CD8-positive, alpha-beta memory T cell (primary cell): ENCODE data around the gene SBK1. TPM values are rescaled to one million over a fixed set of nuclear protein-coding genes. Genes with fewer than 3 reads are reported as not detected.

Experiments used
- CTCF ChIA-PET: fragments of 350-600 bp; sonication (Branson Sonifier 250); formaldehyde crosslinking; loops from one replicate; lab custom pipeline; 2021; ENCODE audit warnings: antibody characterized with exemption; lab: Charles Lee
- POLR2A ChIA-PET: fragments of 350-600 bp; sonication (Branson Sonifier 250); formaldehyde crosslinking; loops from one replicate; lab custom pipeline; 2021; ENCODE audit warnings: antibody characterized with exemption; lab: Charles Lee
- DNase-seq, 5 donors: peaks; one replicate each; pipeline versions ENCODE4 v3.0.0 to v3.0.0-alpha.2; 2020 to 2022; ENCODE audit warnings: mixed read lengths in 1 of 5
- H3K27ac ChIP-seq: one replicate; pipeline ENCODE4 v1.7.0; 2013; ENCODE audit warnings: low read depth, mild to moderate bottlenecking, low read length, moderate library complexity
- H3K27me3 ChIP-seq: 2 replicates; pipeline ENCODE4 v1.7.0; 2013; ENCODE audit warnings: low read length, mild to moderate bottlenecking; ENCODE audit not compliant: insufficient read depth, poor library complexity, severe bottlenecking
- H3K36me3 ChIP-seq: 2 replicates; pipeline ENCODE4 v1.7.0; 2013; ENCODE audit warnings: mild to moderate bottlenecking, low read length, moderate library complexity; ENCODE audit not compliant: insufficient read depth
- H3K4me1 ChIP-seq: 2 replicates; pipeline ENCODE4 v1.7.0; 2013; ENCODE audit warnings: mild to moderate bottlenecking, low read length, moderate library complexity; ENCODE audit not compliant: insufficient read depth
- H3K4me3 ChIP-seq: 2 replicates; pipeline ENCODE4 v1.7.0; 2013; ENCODE audit warnings: mild to moderate bottlenecking, low read length
- H3K9me3 ChIP-seq: 2 replicates; pipeline ENCODE4 v1.7.0; 2013; ENCODE audit warnings: mild to moderate bottlenecking, low read length
- H3K27ac Mint-ChIP-seq, 8 donors: one replicate each; pipeline ENCODE4 v1.8.0; 2020 to 2021; ENCODE audit warnings: mixed read lengths in 8 of 8, mild to moderate bottlenecking in 6 of 8, inconsistent platforms in 3 of 8, moderate library complexity in 3 of 8
- H3K27me3 Mint-ChIP-seq, 2 donors: one replicate each; pipeline ENCODE4 v1.8.0; 2020 to 2021; ENCODE audit warnings: mixed read lengths in 2 of 2, mild to moderate bottlenecking in 1 of 2, moderate library complexity in 1 of 2
- H3K36me3 Mint-ChIP-seq, 3 donors: one replicate each; pipeline ENCODE4 v1.8.0; 2020 to 2021; ENCODE audit warnings: mixed read lengths in 3 of 3, inconsistent platforms in 1 of 3, mild to moderate bottlenecking in 1 of 3
- H3K4me1 Mint-ChIP-seq, 3 donors: one replicate each; pipeline ENCODE4 v1.8.0; 2020 to 2021; ENCODE audit warnings: mixed read lengths in 3 of 3, inconsistent platforms in 1 of 3, mild to moderate bottlenecking in 1 of 3
- H3K4me3 Mint-ChIP-seq, 7 donors: one replicate each; pipeline ENCODE4 v1.8.0; 2020 to 2021; ENCODE audit warnings: mixed read lengths in 7 of 7, mild to moderate bottlenecking in 6 of 7, moderate library complexity in 4 of 7, inconsistent platforms in 2 of 7
- H3K9me3 Mint-ChIP-seq, 5 donors: one replicate each; pipeline ENCODE4 v1.8.0; 2020 to 2022; ENCODE audit warnings: mixed read lengths in 5 of 5, mild to moderate bottlenecking in 3 of 5, moderate library complexity in 2 of 5, inconsistent platforms in 1 of 5
- polyA plus RNA-seq: library from polyadenylated mRNA; unstranded; fragments of 300-500 nt; fragmentation: Illumina TruSeq; gene quantifications from one replicate; pipeline ENCODE4 v1.2.3, GENCODE V29; 2021
- total RNA-seq, 2 experiments: library from RNA; stranded (reverse); gene quantifications; one replicate each; pipeline ENCODE4 v1.2.3, GENCODE V29; 2021

The SBK1 gene
- total and polyA plus RNA-seq, 3 experiments from 2014 or later, result 3.9 to 20.3 (median 4.1) TPM

GRCh38 chr16:28283173-28283572 is 9.2 kb upstream of the SBK1 start:
- CTCF ChIA-PET, result interaction anchor here (0.9 to 4.5 kb wide), 4 partner anchors 8 to 44 kb away, joined by 4 to 20 read pairs (median 13); partner anchors contain the start of gene SBK1
- Histone ChIP-seq H3K27me3 (no peaks in the 10 kb centered on the region), H3K36me3 (no peaks in the 10 kb centered on the region), H3K9me3 (no peaks in the 10 kb centered on the region), H3K4me1 (peaks cover 15% of the 10 kb centered on the region), H3K4me3 (no peak overlapping the region), H3K27ac (no peak overlapping the region)
- no peak overlapping the region for H3K27ac Mint-ChIP-seq
- no peak for DNase-seq
- no peak overlapping the region for H3K4me3 Mint-ChIP-seq
- no peaks in the 10 kb centered on the region for H3K9me3 Mint-ChIP-seq
- POLR2A ChIA-PET, result no interaction called here
- no peaks in the 10 kb centered on the region for H3K36me3 Mint-ChIP-seq
- H3K27me3 Mint-ChIP-seq, result no peaks in the 10 kb centered on the region
- peaks cover 10 to 21% (median 15%) of the 10 kb centered on the region in 3 donors for H3K4me1 Mint-ChIP-seq

GRCh38 chr16:28283798-28284577 is 8.3 kb upstream of the SBK1 start:
- H3K4me3 Mint-ChIP-seq, result peak overlapping the region in 1 of 7 donors; percentile 27
- H3K27me3 Mint-ChIP-seq, result no peaks in the 10 kb centered on the region
- peaks cover 17 to 22% (median 17%) of the 10 kb centered on the region in 3 donors for H3K4me1 Mint-ChIP-seq
- no peak overlapping the region for H3K27ac ChIP-seq
- POLR2A ChIA-PET, result no interaction called here
- peaks cover 18% of the 10 kb centered on the region for H3K4me1 ChIP-seq
- peak overlapping the region in 2 of 8 donors; percentile 37 to 72 for H3K27ac Mint-ChIP-seq
- H3K36me3 ChIP-seq, result no peaks in the 10 kb centered on the region
- H3K36me3 Mint-ChIP-seq, result no peaks in the 10 kb centered on the region
- CTCF ChIA-PET, result interaction anchor here (0.9 to 4.5 kb wide), 4 partner anchors 26 to 61 kb away, joined by 3 to 20 read pairs (median 8); no protein-coding TSS in a partner anchor
- H3K27me3 ChIP-seq, result no peaks in the 10 kb centered on the region
- no peak for DNase-seq
- no peaks in the 10 kb centered on the region for H3K9me3 ChIP-seq
- no peak overlapping the region for H3K4me3 ChIP-seq
- no peaks in the 10 kb centered on the region for H3K9me3 Mint-ChIP-seq

GRCh38 chr16:28285649-28286048 is 6.7 kb upstream of the SBK1 start:
- H3K36me3 Mint-ChIP-seq, result no peaks in the 10 kb centered on the region
- CTCF ChIA-PET, result interaction anchor here (2.2 kb wide), 1 partner anchor 32 kb away, joined by 11 read pairs; no protein-coding TSS in a partner anchor
- H3K9me3 ChIP-seq, result no peaks in the 10 kb centered on the region
- H3K27ac Mint-ChIP-seq, result peak overlapping the region in 1 of 8 donors; percentile 72
- H3K9me3 Mint-ChIP-seq, result no peaks in the 10 kb centered on the region
- no peaks in the 10 kb centered on the region for H3K27me3 ChIP-seq
- POLR2A ChIA-PET, result interaction anchor here (0.5 kb wide), 1 partner anchor 97 kb away, joined by 3 read pairs; no protein-coding TSS in a partner anchor
- no peaks in the 10 kb centered on the region for H3K36me3 ChIP-seq
- H3K4me3 ChIP-seq, result no peak overlapping the region
- H3K4me3 Mint-ChIP-seq, result no peak overlapping the region
- peaks cover 27% of the 10 kb centered on the region for H3K4me1 ChIP-seq
- no peaks in the 10 kb centered on the region for H3K27me3 Mint-ChIP-seq
- peaks cover 22 to 29% (median 27%) of the 10 kb centered on the region in 3 donors for H3K4me1 Mint-ChIP-seq
- DNase-seq, result no peak
- H3K27ac ChIP-seq, result no peak overlapping the region

GRCh38 chr16:28288114-28288513 is 4.2 kb upstream of the SBK1 start:
- H3K36me3 Mint-ChIP-seq, result peaks cover 0 to 5% (median 0%) of the 10 kb centered on the region in 3 donors
- ChIA-PET POLR2A (no interaction called here), CTCF (interaction anchor here (1.6 to 4.0 kb wide), 3 partner anchors 11 to 33 kb away, joined by 3 to 19 read pairs (median 15); no protein-coding TSS in a partner anchor)
- H3K9me3 Mint-ChIP-seq, result no peaks in the 10 kb centered on the region
- peaks cover 35% of the 10 kb centered on the region for H3K4me1 ChIP-seq
- H3K27me3 ChIP-seq, result no peaks in the 10 kb centered on the region
- H3K4me3 ChIP-seq, result no peak overlapping the region
- H3K9me3 ChIP-seq, result no peaks in the 10 kb centered on the region
- DNase-seq, result no peak
- H3K4me3 Mint-ChIP-seq, result peak overlapping the region in 2 of 7 donors; percentile 13 to 14
- peak overlapping the region in 1 of 8 donors; percentile 1 for H3K27ac Mint-ChIP-seq
- no peak overlapping the region for H3K27ac ChIP-seq
- H3K4me1 Mint-ChIP-seq, result peaks cover 32 to 40% (median 40%) of the 10 kb centered on the region in 3 donors
- H3K36me3 ChIP-seq, result no peaks in the 10 kb centered on the region
- H3K27me3 Mint-ChIP-seq, result no peaks in the 10 kb centered on the region

- H3K27me3 Mint-ChIP-seq, result no peaks in the 10 kb centered on the region
- no peak for DNase-seq
- H3K4me3 ChIP-seq, result no peak overlapping the region
- H3K4me3 Mint-ChIP-seq, result peak overlapping the region in 4 of 7 donors; percentile 33 to 64 (median 54)
- no peaks in the 10 kb centered on the region for H3K9me3 Mint-ChIP-seq
- H3K27ac Mint-ChIP-seq, result peak overlapping the region in 1 of 8 donors; percentile 67
- ChIA-PET POLR2A (no interaction called here), CTCF (interaction anchor here (1.6 to 4.0 kb wide), 3 partner anchors 12 to 33 kb away, joined by 3 to 19 read pairs (median 15); no protein-coding TSS in a partner anchor)
- no peak overlapping the region for H3K27ac ChIP-seq
- peaks cover 38 to 46% (median 46%) of the 10 kb centered on the region in 3 donors for H3K4me1 Mint-ChIP-seq
- no peaks in the 10 kb centered on the region for H3K36me3 ChIP-seq
- H3K9me3 ChIP-seq, result no peaks in the 10 kb centered on the region
- H3K4me1 ChIP-seq, result peaks cover 39% of the 10 kb centered on the region
- no peaks in the 10 kb centered on the region for H3K27me3 ChIP-seq
- H3K36me3 Mint-ChIP-seq, result peaks cover 0 to 5% (median 0%) of the 10 kb centered on the region in 3 donors
Observed at GRCh38 chr16:28289048-28289447, 3.3 kb upstream of the SBK1 start.

- H3K9me3 Mint-ChIP-seq, result no peaks in the 10 kb centered on the region
- H3K27ac Mint-ChIP-seq, result peak overlapping the region in 5 of 8 donors; percentile 10 to 67 (median 63)
- Histone ChIP-seq H3K27ac (no peak overlapping the region), H3K36me3 (no peaks in the 10 kb centered on the region), H3K27me3 (no peaks in the 10 kb centered on the region), H3K9me3 (no peaks in the 10 kb centered on the region), H3K4me1 (peaks cover 51% of the 10 kb centered on the region), H3K4me3 (no peak overlapping the region)
- no peaks in the 10 kb centered on the region for H3K27me3 Mint-ChIP-seq
- H3K4me1 Mint-ChIP-seq, result peaks cover 48 to 57% (median 57%) of the 10 kb centered on the region in 3 donors
- peaks cover 0 to 6% (median 0%) of the 10 kb centered on the region in 3 donors for H3K36me3 Mint-ChIP-seq
- POLR2A ChIA-PET, result interaction anchor here (0.6 kb wide), 1 partner anchor 9 kb away, joined by 3 read pairs; no protein-coding TSS in a partner anchor
- CTCF ChIA-PET, result interaction anchor here (2.3 to 4.0 kb wide), 3 partner anchors 8 to 27 kb away, joined by 8 to 19 read pairs (median 15); no protein-coding TSS in a partner anchor
- DNase-seq, result no peak
- H3K4me3 Mint-ChIP-seq, result peak overlapping the region; percentile 15 to 93 (median 69)
Observed at GRCh38 chr16:28289939-28290858, 2.1 kb upstream of the SBK1 start.

GRCh38 chr16:28290859-28291254 is 1.5 kb upstream of the SBK1 start:
- H3K36me3 Mint-ChIP-seq, result peaks cover 0 to 7% (median 0%) of the 10 kb centered on the region in 3 donors
- H3K9me3 ChIP-seq, result no peaks in the 10 kb centered on the region
- POLR2A ChIA-PET, result no interaction called here
- H3K4me3 ChIP-seq, result no peak overlapping the region
- no peak for DNase-seq
- H3K4me1 ChIP-seq, result peaks cover 57% of the 10 kb centered on the region
- CTCF ChIA-PET, result interaction anchor here (0.8 to 5.6 kb wide), 5 partner anchors 9 to 72 kb away, joined by 3 to 39 read pairs (median 8); no protein-coding TSS in a partner anchor
- H3K36me3 ChIP-seq, result no peaks in the 10 kb centered on the region
- H3K9me3 Mint-ChIP-seq, result no peaks in the 10 kb centered on the region
- H3K27ac Mint-ChIP-seq, result peak overlapping the region in 5 of 8 donors; percentile 3 to 84 (median 67)
- H3K27me3 Mint-ChIP-seq, result no peaks in the 10 kb centered on the region
- no peaks in the 10 kb centered on the region for H3K27me3 ChIP-seq
- H3K27ac ChIP-seq, result no peak overlapping the region
- peaks cover 54 to 64% (median 63%) of the 10 kb centered on the region in 3 donors for H3K4me1 Mint-ChIP-seq
- peak overlapping the region in 6 of 7 donors; percentile 32 to 93 (median 66) for H3K4me3 Mint-ChIP-seq
